HG03439 (cell line): Measurements from ENCODE around the gene NOC4L.
"Not testable (repeated sequence)": the region's sequence is repeated elsewhere in the genome, so short reads cannot be mapped to it uniquely, and the experiment has no call there.

Experiments used
- ATAC-seq: cut with Tn5 transposase; IDR thresholded peaks from one replicate; pipeline ENCODE4 v1.9.1; 2021; ENCODE audit warnings: mild to moderate bottlenecking, moderate library complexity; ENCODE audit not compliant: unreplicated experiment

NOC4L gene

DNA sequence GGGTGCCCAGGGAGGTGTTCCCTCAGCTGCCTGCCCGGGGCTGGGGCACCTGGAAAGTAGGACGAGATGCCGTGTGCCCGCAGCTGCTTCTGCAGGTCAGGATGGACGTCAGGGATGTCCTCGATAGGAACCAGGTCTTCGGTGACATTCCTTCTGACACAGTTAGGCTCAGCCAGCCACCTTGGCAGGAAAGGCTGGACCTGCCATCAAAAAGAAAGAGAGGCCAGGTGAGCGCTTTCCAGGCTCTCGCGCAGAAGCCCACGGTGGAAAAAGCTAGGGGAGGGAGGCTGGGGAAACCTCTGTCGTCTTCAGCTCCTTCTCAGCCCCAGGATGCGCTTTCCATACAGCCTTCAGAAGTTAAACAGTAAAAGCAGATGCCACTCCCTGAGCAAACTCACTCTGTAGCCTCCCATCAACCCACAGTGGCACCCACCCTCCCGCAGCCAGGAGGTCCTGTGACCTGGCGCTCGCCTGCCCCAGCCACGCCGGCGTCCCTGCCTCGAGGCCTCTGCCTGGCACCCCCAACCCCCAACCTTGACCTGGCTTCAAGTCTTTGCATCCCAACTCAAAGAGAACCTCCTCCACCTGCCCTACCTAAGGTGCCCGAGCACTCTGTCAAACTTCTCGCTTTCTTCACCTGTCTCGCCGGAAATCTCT, 1.4 kb upstream of the NOC4L start:
- ATAC-seq = no peak

DNA sequence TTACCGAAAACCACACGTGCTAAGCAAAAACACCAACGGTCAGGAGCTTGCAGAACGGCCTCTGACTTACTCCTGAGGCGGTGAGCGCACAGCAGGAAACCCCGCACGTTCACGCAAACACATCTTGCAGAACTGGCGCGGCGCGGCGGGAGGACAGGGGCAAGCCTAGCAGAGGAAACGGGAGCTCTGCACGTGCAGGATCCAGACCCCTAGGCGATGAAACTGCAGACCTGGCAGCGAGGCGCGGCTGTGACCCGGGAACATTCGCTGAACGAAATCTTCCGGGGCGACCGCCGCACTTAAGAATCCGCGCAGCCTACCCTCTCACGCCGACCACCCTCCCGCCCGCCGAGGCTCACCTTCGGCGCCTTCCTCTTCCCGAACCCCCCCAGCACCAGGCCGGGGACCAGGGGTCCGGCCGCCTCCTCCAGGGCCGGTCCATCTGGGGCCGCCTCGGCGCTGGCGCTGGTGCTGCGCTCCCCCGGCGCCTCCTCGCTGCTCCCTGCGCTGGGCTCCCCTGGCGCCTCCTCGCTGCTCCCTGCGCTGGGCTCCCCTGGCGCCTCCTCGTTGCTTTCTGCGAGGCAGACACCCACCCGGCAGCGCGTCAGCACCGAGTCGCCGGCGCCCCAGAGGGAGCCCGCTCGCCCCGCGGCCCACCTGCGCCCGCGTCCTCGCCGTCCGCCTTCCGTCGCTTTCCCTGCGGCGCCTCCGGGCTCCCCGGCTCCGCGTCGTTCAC, 753 bp upstream of the NOC4L start:
- ATAC-seq = peak; percentile 27

DNA sequence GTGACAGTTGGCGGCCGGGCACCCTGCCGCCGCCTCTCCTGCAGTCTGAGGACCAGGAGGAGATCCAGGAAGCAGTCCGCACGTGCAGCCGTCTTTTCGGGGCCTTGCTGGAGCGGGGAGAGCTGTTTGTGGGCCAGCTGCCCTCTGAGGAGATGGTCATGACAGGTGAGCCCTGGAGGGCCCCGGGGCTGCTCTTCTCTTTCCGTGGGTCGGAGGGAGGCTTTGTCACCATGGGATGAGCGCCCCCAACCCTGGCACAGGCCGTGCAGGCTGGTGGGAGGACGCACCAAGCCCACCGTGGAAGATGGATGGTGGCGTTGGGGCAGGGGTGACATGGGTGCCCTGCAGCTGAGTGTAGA, 532 bp downstream of the NOC4L start:
- ATAC-seq = no peak

DNA sequence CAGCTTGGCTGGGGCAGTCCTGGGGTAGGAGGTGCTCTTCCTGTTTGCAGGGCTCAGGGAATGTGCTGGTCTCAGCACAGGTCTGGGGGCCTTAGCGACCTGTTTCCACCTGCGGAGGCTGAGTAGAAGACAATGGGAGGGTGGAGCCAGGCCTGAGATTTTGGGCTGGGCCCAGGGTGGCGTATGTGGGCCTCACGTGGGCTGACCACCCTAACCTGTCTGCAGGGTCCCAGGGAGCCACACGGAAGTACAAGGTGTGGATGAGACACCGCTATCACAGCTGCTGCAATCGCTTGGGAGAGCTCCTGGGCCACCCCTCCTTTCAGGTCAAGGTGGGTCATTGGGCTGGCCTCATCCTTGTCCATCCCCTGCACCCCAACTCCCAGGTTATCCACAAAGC, 1.1 kb downstream of the NOC4L start:
- ATAC-seq = no peak

DNA sequence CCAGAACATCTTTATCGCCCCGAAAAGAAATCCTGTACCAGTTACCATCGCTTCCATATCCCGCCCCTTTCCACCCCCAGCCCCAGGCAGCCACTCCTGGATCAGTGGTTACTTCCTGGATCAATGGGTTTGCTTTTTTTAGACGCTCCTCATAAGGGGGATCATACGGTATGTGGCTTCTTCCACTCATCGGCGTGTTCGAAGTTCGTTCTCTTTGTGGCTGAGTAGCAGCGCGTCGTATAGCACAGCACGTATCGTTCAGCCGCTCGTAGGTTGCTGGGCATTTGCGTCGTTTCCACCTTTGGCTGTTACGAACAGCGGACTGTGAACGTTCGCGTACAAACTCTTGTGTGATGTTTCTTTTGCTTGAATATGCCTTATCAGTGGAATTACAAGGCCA, 1.8 kb downstream of the NOC4L start:
- ATAC-seq = no peak

DNA sequence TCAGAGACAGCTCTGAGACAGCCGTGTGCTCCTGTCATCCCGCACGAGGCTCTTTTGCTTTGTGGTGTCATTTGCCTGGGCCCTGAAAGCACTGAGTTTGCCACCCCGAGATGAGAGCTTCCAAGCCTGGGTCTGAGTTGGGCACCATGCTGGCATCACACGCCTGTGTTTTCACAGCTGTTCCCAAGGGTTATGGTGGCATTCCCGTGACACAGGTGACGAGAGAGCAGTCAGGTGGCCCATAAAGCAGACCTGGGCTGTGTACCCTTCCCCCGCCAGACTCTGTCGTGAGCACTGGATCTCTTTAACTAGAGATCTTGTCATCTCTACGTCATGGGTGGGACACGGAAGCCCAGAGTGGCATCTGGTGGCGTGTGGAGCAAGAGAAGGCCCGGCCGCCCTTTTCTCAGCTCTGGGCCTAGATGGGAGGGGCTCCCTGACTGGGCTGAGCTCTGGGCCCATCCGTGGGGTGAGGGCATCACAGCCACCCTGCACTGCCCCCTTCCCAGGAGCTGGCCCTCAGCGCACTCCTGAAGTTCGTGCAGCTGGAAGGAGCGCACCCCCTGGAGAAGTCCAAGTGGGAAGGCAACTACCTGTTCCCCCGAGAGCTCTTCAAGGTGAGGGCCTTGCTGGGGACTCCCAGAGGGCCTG, 2.6 kb downstream of the NOC4L start:
- no peak for ATAC-seq

DNA sequence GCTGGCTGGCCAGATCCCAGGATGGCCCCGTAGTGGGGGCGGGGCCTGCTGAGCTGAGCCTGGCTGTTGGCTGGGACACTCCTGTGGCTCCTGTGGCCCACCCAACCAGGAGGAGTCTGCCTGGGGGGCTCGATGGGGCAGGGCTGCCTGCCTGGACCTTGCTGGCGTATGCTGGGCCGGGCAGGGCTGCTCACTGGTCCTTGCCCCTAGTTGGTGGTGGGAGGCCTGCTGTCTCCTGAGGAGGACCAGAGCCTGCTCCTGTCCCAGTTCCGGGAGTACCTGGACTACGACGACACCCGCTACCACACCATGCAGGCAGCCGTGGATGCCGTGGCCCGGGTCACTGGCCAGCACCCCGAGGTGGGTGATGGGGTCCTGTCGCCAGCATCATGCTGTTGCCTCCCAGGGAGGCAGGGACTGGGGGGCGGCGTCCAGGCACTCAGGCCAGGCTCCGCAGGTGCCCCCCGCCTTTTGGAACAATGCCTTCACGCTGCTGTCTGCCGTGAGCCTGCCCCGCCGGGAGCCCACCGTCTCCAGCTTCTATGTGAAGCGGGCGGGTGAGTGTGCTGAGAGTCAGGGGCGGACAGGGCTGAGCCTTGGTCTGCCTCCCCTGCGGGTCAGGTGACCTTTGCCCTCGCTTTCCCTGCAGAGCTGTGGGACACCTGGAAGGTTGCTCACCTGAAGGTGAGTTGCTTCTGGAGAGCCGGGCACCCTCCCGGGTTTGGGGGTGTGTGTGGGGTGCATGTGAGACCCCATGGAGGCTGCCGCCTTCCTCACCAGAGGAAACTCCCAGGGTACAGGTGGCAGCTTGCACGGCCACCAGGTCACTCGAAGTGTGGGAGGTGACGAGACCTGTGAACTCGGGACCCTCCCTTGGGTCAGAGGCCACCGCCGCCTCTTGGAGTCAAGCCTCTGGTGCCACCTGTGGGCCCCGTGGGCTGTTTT, 3.4 kb downstream of the NOC4L start:
- no peak for ATAC-seq

DNA sequence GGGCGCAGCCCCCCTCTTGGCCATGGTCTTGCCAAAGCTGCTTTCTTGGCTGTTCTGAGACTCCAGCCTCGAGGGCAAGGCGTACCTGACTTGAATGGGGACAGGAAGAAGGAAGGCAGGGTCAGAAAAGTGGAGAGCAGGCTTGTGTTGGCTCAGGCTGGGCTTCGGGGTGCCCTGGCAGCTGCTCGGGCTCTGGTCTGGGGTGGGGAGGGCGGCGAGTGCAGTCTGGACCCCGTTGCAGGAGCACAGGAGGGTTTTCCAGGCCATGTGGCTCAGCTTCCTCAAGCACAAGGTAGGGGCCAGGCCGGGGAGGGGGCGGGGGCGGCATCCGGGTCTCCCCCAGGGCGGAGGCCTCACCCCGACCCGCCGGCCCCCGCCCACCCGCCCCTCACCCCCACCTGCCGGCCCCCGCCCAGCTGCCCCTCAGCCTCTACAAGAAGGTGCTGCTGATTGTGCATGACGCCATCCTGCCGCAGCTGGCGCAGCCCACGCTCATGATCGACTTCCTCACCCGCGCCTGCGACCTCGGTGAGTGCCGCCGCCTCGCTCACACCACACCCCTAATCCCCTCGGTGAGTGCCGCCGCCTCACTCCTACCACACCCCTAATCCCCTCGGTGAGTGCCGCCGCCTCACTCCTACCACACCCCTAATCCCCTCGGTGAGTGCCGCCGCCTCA, 4.2 kb downstream of the NOC4L start:
- ATAC-seq = no peak

DNA sequence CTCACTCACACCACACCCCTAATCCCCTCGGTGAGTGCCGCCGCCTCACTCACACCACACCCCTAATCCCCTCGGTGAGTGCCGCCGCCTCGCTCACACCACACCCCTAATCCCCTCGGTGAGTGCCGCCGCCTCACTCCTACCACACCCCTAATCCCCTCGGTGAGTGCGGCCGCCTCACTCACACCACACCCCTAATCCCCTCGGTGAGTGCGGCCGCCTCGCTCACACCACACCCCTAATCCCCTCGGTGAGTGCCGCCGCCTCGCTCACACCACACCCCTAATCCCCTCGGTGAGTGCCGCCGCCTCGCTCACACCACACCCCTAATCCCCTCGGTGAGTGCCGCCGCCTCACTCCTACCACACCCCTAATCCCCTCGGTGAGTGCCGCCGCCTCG, 5.3 kb downstream of the NOC4L start:
- not testable (repeated sequence) for ATAC-seq

DNA sequence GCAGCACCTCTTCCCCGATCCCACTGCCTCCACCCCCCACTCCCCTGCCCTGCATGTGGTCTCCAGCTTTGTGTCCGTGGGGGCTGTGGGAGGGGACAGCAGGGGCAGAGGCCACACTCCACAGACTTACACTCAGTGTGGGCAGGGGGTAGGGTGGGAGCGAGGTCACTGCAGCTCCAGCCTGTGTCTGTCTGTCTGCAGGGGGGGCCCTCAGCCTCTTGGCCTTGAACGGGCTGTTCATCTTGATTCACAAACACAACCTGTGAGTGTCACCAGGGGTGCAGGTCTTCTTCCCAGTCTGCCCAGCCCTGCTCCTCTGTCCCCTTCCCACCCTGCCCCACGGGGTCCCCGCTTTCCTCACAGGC, 6.5 kb downstream of the NOC4L start:
- ATAC-seq = no peak

DNA sequence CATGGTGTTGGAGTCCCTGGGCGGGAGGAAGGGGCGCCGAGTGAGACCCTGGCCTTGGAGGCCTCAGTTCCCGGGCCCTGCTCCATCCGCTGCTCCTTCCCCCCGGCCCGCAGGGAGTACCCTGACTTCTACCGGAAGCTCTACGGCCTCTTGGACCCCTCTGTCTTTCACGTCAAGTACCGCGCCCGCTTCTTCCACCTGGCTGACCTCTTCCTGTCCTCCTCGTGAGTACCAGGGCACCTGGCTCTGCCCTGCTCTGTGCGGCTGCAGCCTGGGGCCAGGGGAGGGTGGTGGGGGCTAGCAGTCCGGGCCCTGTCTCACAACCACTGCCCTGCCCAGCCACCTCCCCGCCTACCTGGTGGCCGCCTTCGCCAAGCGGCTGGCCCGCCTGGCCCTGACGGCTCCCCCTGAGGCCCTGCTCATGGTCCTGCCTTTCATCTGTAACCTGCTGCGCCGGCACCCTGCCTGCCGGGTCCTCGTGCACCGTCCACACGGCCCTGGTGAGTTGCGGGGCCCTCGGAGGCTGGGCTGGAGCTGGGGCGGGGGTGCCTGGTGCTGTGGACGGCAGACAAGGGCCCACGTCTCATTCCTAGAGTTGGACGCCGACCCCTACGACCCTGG, 7.0 kb downstream of the NOC4L start:
- ATAC-seq = no peak

DNA sequence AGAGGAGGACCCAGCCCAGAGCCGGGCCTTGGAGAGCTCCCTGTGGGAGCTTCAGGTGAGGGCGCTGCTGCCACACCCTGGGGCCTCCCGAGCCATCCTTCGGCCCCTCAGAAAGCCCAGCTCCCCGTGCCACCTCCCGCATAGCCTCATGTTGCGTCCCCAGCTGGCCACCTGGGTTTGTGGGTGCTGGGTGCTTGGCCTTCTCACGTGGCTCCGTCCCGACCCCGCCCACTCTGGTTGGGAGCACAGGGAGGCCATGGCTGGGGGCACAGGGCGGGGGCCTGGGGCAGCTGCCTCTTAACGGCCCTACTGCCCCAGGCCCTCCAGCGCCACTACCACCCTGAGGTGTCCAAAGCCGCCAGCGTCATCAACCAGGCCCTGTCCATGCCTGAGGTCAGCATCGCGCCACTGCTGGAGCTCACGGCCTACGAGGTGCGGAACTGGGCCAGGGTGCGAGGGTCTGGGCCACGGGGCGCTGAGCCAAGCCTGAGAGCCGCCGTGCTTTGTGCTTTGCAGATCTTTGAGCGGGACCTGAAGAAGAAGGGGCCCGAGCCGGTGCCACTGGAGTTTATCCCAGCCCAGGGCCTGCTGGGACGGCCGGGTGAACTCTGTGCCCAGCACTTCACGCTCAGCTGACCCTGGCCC, 7.6 kb downstream of the NOC4L start:
- no peak for ATAC-seq

DNA sequence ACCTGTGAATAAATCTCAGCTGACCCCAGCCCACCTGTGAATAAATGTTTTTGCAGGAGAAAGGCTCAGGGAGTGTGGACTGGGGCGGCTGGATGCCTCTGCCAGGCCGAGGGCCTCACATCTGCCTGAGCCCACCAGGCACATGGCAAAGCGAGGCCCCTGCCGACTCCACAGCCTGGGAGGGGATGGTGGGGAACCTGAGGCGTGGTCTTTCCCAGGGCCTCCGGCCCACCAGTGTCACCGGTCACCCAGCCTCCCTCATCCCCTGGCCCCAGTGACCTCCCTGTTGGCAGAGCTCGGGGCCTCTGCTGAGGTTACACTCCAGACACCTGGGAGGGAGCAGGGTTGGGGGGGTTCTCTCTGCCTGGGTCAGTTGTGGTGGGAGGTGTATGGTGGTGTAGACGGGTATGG, 8.2 kb downstream of the NOC4L start:
- no peak for ATAC-seq

DNA sequence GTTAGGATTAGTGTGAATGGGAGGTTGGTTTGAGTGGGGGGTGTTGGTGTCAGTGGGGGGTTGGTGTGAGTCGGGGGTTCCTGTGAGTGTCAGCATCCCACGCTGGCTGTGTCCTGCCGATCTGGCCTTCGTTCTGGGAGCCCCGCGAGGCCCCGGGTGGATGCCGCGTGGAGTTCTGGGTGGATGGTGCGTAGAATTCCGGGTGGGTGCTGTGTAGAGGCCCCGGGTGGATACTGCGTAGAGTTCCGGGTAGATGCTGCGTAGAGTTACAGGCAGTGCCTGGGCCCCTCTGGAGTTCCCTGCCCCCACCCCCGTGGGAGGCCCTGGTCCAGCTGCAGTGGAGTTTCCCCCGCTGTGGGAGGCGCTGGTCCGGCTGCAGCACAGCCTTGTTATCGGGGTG, 8.7 kb downstream of the NOC4L start:
- no peak for ATAC-seq

DNA sequence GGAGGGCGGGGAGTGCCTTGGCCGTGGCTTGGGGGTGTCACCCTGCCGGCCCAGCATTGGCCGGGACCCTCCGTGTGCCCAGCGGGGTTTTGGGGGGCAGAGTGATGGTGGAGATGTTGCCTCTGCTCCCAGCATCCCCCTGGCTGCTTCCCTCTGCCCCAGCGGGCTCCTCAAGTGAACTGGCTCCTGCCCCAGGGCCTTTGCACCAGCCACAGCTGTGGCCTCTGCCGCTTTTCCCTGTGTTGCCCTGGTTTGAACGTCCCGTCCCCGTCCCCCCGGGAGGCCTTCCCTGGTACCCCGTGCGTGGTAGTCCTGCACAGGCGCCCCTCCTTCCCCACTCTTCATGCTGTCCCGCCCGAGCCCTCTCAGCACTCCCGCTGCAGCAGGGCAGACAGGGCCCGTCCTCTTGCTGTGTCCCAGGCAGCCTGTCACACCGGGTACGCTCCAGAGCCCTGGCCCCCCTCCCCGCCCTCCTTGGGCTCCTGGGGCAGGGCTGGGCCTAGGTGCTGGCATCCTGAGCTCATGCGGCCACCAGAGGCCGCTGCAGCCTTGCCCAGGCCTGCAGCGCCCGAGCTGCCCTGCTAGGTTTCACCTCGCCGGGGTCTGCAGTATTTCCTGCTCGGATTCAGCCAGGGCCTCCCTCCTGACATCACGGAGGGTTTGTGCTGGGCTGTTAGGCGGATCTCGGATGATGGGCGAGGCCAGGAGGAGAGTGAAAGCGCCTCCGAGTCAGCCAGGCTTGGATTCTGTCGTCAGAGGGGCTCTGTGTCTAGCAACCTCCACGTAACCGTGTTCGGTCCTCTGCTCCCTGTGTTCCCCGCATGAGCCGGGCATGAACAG, 9.5 kb downstream of the NOC4L start:
- peak; percentile 69 for ATAC-seq

DNA sequence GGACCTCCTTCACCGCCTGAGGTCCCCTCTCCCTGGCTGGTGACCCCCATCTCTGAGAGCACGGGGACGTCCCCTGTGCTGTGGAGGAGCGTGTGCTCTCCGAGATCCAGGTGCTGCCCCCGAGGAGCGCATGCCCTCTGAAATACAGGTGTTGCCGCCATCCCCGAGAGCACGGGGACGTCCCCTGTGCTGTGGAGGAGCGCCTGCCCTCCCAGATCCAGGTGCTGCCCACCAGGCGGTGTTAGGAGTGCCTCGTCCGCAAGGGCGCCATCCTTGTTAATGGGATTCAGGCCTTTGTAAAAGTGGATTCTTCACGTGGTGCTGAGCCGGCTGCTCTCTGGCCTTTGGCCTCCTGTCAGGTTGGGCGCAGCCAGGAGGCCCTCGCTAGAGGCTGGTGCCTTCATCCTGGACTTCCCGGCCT, 10.1 kb downstream of the NOC4L start:
- ATAC-seq = no peak

DNA sequence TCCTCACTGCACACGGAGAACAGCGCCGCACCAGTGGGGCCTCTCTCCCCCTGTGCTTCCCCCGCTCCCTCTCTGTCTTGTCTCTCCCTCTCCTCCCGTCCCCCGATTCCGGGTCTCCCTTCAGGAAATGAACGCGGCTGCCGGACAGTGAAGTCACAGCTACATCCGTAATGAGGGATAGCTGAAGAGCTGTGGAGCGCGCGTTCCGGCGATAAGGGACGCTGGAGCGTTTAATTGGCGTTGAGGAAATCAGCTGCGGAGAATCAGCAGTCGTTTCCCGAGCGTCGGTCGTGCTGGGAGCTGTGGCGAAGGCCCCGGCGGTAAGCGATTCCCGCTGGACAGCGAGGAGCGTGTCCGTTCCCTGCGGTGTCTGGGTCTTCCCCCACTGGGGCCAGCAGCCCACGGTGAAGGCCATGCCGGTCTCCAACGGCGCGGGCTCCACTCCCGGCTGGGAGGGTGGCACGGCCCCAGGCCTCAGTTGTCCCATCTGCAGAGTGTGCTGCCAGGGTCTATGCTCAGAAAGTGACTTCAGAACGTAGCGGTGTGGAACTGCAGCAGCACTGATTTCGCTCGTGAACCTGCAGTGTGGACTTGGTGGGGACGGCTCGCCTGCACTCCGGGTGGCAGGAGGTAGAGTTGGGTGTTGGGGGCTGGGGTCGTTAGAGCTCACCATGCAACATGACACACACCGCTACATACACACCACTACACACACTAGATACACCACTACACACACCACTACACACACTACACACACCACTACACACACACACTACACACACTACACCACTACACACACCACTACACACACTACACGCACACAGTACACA, 10.9 kb downstream of the NOC4L start:
- ATAC-seq = no peak
